NCI-H2029 (cell line): ENCODE results near the gene LIF.
A peak's percentile ranks its signal among the peaks of the same experiment; 100 is the strongest.

ENCODE experiments used
- DNase-seq: peaks from one replicate; lab custom pipeline; 2025; lab: John Stamatoyannopoulos, UW

Gene LIF

GRCh38 chr22:30262917-30263741 lies 16.6 kb upstream of the LIF start:
- DNase-seq = no peak

GRCh38 chr22:30262112-30262511 lies 15.6 kb upstream of the LIF start:
- no peak for DNase-seq

GRCh38 chr22:30261134-30261533 lies 14.6 kb upstream of the LIF start:
- DNase-seq = no peak

GRCh38 chr22:30260682-30261081 lies 14.1 kb upstream of the LIF start:
- no peak for DNase-seq

- no peak for DNase-seq
These were observed 13.7 kb upstream of the LIF start for GRCh38 chr22:30260276-30260675.

- DNase-seq = no peak
These were observed 7.8 kb upstream of the LIF start for GRCh38 chr22:30254314-30254713.

GRCh38 chr22:30253205-30253852 lies 6.8 kb upstream of the LIF start:
- DNase-seq = peak; percentile 87

GRCh38 chr22:30252411-30253204 lies 6.0 kb upstream of the LIF start:
- DNase-seq = no peak

- no peak for DNase-seq
These were observed 5.2 kb upstream of the LIF start for GRCh38 chr22:30251711-30252110.

GRCh38 chr22:30250661-30251267 lies 4.2 kb upstream of the LIF start:
- no peak for DNase-seq

- no peak for DNase-seq
These were observed 3.5 kb upstream of the LIF start for GRCh38 chr22:30250039-30250565.

GRCh38 chr22:30249049-30250038 lies 2.8 kb upstream of the LIF start:
- no peak for DNase-seq

GRCh38 chr22:30248484-30248883 lies 1.9 kb upstream of the LIF start:
- no peak for DNase-seq

GRCh38 chr22:30247974-30248373 lies 1.4 kb upstream of the LIF start:
- no peak for DNase-seq

GRCh38 chr22:30247561-30247960 lies 1.0 kb upstream of the LIF start:
- no peak for DNase-seq

GRCh38 chr22:30246814-30247376 lies 336 bp upstream of the LIF start:
- DNase-seq = no peak

GRCh38 chr22:30245181-30245984 lies 1.2 kb downstream of the LIF start:
- DNase-seq = no peak

- DNase-seq = no peak
These were observed 1.9 kb downstream of the LIF start for GRCh38 chr22:30244641-30245040.

GRCh38 chr22:30244066-30244465 lies 2.5 kb downstream of the LIF start:
- no peak for DNase-seq

- DNase-seq = no peak
These were observed 2.9 kb downstream of the LIF start for GRCh38 chr22:30243661-30244060.
